ENCODE measurements around the gene IER3.
"Not testable (repeated sequence)": the region's sequence is repeated elsewhere in the genome, so short reads cannot be mapped to it uniquely, and the experiment has no call there.

Gene IER3

DNA sequence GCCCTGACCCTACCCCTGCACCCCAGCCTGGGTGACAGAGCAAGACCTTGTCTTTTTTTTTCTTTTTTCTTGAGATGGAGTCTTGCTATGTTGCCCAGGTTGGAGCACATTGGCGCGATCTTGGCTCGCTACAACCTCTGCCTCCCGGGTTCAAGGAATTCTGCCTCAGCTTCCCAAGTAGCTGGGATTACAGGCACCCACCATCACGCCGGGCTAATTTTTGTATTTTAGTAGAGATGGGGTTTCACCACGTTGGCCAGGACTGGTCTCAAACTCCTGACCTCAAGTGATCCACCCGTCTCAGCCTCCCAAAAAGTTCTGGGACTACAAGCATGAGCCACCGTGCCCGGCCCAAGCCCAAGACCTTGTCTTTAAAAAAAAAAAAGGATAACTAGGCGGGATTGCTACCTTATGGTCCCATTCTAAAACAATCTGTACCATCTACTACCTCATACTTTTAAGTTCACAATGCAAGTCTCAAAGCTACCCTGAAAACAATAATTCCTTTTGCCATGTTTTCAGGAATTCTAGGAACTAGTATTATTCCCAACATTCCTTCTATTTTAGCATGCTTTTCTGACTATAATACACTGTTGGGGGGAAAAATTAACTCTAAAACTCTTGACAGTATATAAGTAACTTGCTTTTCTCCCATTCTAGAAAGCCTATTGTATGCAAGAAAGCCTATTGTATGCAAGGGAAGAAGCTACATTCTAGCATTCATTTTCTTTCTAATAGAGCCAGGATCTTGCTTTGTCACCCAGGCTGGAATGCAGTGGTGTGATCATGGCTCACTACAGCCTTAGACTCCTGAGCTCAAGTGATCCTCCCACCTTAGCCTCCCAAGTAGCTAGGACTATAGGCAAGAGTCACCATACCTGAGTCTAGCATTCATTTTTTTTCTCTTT lies 17.6 kb downstream of the IER3 start:
- H3K27me3 ChIP-seq = no peaks in the 10 kb centered on the region
- H4K20me1 ChIP-seq = peaks cover 86 to 100% (median 99%) of the 10 kb centered on the region in 11 experiments
- H3K36me3 ChIP-seq = peaks cover 93 to 99% (median 98%) of the 10 kb centered on the region in 11 experiments
- H3K4me1 ChIP-seq = peaks cover 49 to 86% (median 58%) of the 10 kb centered on the region in 10 experiments
- no peaks in the 10 kb centered on the region; a peak in 1 of 22 replicates for H3K9me3 ChIP-seq (replicated peaks in 1 of 11)
- no peak for TF ChIP-seq Cebpa-rat (IDR thresholded peaks at IDR 0.05)
- peak overlapping the region in 5 of 11 experiments; percentile 2 to 51 (median 28); a peak in 4 of 22 replicates for H3K9ac ChIP-seq
- H3K4me3 ChIP-seq = no peak overlapping the region
- H3K4me2 ChIP-seq = 0 out of 22 replicates have a peak overlapping the region, but pooled peaks of 1 of the 11 experiments have one; percentile 34
- H3K27ac ChIP-seq = peak overlapping the region in 1 of 11 experiments; percentile 6; a peak in 1 of 22 replicates

DNA sequence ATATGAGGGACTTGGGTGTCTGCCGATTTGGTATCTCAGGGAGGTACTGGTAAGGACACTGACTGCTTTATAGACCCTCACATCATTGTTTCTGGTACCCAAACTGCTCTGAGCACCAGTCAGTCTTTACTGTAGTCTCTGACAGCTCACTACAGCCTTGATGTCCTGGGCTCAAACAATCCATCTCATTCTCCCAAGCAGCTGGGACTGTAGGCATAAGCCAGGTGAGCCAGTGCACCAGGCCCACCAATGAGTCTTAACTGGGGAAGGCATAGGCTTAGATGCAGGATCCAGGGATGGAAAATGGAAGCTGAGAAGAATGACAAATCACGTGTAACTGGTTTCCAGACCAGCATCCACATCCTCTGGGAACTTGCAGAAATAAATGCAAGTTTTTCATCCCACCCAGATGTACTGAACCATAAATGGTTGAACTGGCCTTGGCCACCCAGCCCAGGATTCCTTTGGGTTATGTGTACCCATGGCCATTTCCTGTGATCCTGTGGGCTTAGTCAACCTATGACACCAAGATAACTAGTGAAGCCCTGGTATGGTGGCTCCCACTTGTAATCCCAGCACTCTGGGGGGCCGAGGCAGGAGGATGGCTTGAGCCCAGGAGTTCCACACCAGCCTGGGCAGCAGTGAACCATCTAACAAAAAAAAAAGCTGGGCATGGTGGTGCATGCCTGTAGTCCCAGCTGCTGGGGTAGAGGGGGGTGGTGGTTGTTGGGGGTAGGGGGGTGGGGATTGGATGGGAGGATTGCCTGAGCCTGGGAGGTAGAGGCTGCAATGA lies 18.4 kb downstream of the IER3 start:
- H3K36me3 ChIP-seq = peaks cover 87 to 94% (median 93%) of the 10 kb centered on the region in 11 experiments
- no peaks in the 10 kb centered on the region for H3K27me3 ChIP-seq
- no peaks in the 10 kb centered on the region; a peak in 1 of 22 replicates for H3K9me3 ChIP-seq (replicated peaks in 1 of 11)
- H3K4me1 ChIP-seq = peaks cover 41 to 78% (median 49%) of the 10 kb centered on the region in 10 experiments
- H3K4me3 ChIP-seq = peak overlapping the region in 2 of 10 experiments; percentile 2 to 89; a peak in 2 of 20 replicates
- H4K20me1 ChIP-seq = peaks cover 86 to 96% (median 94%) of the 10 kb centered on the region in 11 experiments
- TF ChIP-seq Cebpa-rat (IDR thresholded peaks at IDR 0.05) = no peak
- peak overlapping the region in 5 of 11 experiments; percentile 4 to 100 (median 86); a peak in 7 of 22 replicates for H3K9ac ChIP-seq
- peak overlapping the region; percentile 76 to 96 (median 90); a peak in 20 of 22 replicates for H3K4me2 ChIP-seq
- H3K27ac ChIP-seq = peak overlapping the region in 1 of 11 experiments; percentile 42; a peak in 1 of 22 replicates

DNA sequence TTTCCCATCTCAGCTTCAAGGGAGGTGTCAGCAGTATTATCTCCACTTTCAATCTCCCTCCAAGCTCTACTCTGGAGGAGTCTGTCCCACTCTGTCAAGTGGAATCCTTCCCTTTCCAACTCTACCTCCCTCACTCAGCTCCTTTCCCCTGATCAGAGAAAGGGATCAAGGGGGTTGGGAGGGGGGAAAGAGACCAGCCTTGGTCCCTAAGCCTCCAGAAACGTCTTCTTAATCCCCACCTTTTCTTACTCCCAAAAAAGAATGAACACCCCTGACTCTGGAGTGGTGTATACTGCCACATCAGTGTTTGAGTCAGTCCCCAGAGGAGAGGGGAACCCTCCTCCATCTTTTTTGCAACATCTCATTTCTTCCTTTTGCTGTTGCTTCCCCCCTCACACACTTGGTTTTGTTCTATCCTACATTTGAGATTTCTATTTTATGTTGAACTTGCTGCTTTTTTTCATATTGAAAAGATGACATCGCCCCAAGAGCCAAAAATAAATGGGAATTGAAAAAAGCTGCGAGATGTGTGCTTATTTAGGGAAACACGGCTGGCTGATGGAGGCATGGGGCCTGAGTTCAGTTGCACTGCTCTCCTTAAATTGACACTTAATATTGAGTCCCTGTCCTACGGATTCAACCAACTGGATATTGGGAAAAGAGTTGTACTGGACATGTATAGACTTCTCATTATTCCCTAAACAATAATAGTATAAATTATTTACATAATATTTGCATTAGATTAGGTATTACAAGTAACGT lies 19.3 kb downstream of the IER3 start:
- Histone ChIP-seq H4K20me1 (peaks cover 79 to 88% (median 86%) of the 10 kb centered on the region in 11 experiments), H3K4me2 (peak overlapping the region; percentile 76 to 96 (median 90)), H3K9me3 (replicated peaks in 1 of 11) (no peaks in the 10 kb centered on the region; a peak in 1 of 22 replicates), H3K9ac (peak overlapping the region; percentile 54 to 100 (median 98); a peak in 18 of 22 replicates), H3K36me3 (peaks cover 79 to 86% (median 85%) of the 10 kb centered on the region in 11 experiments), H3K4me3 (peak overlapping the region in 9 of 10 experiments; percentile 36 to 98 (median 89); a peak in 15 of 20 replicates), H3K27me3 (no peaks in the 10 kb centered on the region), H3K4me1 (peaks cover 32 to 70% (median 41%) of the 10 kb centered on the region in 10 experiments), H3K27ac (peak overlapping the region in 8 of 11 experiments; percentile 7 to 45 (median 14); a peak in 7 of 22 replicates)
- no peak for TF ChIP-seq Cebpa-rat (IDR thresholded peaks at IDR 0.05)

DNA sequence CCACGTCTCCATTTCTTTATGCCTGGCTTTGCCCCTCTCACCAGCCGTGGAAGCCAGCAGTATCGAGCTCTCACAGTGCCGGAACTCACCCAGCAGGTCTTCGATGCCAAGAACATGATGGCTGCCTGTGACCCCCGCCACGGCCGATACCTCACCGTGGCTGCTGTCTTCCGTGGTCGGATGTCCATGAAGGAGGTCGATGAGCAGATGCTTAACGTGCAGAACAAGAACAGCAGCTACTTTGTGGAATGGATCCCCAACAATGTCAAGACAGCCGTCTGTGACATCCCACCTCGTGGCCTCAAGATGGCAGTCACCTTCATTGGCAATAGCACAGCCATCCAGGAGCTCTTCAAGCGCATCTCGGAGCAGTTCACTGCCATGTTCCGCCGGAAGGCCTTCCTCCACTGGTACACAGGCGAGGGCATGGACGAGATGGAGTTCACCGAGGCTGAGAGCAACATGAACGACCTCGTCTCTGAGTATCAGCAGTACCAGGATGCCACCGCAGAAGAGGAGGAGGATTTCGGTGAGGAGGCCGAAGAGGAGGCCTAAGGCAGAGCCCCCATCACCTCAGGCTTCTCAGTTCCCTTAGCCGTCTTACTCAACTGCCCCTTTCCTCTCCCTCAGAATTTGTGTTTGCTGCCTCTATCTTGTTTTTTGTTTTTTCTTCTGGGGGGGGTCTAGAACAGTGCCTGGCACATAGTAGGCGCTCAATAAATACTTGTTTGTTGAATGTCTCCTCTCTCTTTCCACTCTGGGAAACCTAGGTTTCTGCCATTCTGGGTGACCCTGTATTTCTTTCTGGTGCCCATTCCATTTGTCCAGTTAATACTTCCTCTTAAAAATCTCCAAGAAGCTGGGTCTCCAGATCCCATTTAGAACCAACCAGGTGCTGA lies 20.3 kb downstream of the IER3 start:
- Histone ChIP-seq H3K4me3 (peak overlapping the region; percentile 81 to 98 (median 90); a peak in 16 of 20 replicates), H3K36me3 (peaks cover 69 to 76% (median 75%) of the 10 kb centered on the region in 11 experiments), H3K4me1 (peaks cover 36 to 62% (median 44%) of the 10 kb centered on the region in 10 experiments), H4K20me1 (peaks cover 70 to 78% (median 77%) of the 10 kb centered on the region in 11 experiments), H3K9ac (peak overlapping the region; percentile 54 to 100 (median 98); a peak in 19 of 22 replicates), H3K4me2 (peak overlapping the region; percentile 76 to 96 (median 90)), H3K27ac (peak overlapping the region in 8 of 11 experiments; percentile 9 to 49 (median 14); a peak in 7 of 22 replicates)
- not testable (repeated sequence) for H3K9me3 ChIP-seq (replicated peaks in 1 of 11); H3K27me3 ChIP-seq

DNA sequence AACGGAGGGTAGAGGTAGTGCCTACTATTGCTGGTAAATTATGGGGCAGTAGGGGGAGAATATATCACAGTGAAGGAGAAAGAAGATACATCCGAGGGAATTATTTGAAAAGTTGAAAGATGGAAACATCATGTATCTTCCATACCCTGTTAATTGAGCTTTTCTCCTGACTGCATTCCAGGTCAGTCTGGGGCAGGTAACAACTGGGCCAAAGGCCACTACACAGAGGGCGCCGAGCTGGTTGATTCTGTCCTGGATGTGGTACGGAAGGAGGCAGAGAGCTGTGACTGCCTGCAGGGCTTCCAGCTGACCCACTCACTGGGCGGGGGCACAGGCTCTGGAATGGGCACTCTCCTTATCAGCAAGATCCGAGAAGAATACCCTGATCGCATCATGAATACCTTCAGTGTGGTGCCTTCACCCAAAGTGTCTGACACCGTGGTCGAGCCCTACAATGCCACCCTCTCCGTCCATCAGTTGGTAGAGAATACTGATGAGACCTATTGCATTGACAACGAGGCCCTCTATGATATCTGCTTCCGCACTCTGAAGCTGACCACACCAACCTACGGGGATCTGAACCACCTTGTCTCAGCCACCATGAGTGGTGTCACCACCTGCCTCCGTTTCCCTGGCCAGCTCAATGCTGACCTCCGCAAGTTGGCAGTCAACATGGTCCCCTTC lies 21.0 kb downstream of the IER3 start:
- peaks cover 65 to 70% (median 69%) of the 10 kb centered on the region in 11 experiments for H4K20me1 ChIP-seq
- peak overlapping the region; percentile 54 to 100 (median 98) for H3K9ac ChIP-seq
- H3K36me3 ChIP-seq = peaks cover 61 to 68% (median 67%) of the 10 kb centered on the region in 11 experiments
- H3K4me2 ChIP-seq = peak overlapping the region; percentile 76 to 96 (median 90)
- H3K27ac ChIP-seq = peak overlapping the region in 7 of 11 experiments; percentile 9 to 98 (median 49); a peak in 10 of 22 replicates
- H3K9me3 ChIP-seq (replicated peaks in 1 of 11); H3K27me3 ChIP-seq: not testable (repeated sequence)
- peaks cover 44 to 63% (median 51%) of the 10 kb centered on the region in 10 experiments for H3K4me1 ChIP-seq
- peak overlapping the region; percentile 81 to 98 (median 90); a peak in 19 of 20 replicates for H3K4me3 ChIP-seq

DNA sequence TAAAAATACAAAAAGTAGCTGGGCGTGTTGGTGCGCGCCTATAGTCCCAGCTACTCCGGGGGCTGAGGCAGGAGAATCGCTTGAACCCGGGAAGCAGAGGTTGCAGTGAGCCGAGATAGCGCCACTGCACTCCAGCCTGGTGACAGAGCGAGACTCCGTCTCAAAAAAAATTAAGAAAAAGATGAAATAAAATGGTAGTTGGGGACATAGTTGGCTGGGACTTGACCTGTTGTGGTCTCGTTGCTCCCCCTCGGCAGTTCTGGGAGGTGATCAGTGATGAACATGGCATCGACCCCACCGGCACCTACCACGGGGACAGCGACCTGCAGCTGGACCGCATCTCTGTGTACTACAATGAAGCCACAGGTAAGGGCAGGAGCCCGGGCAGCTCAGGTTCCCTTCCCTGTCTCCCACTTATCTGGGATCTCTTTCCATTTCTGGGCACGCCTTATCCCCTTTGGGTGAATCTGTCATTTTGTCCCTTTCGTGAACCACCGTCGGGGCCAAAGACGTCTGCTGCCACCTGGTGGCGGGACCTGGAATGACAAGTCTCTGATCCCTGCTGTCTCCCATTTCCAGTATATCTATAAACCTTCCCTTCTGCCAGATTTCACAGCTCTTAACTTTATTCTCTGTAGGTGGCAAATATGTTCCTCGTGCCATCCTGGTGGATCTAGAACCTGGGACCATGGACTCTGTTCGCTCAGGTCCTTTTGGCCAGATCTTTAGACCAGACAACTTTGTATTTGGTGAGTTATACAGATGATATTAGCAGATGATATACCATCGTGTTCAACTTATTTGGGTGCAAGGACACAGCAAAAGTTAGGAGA lies 21.9 kb downstream of the IER3 start:
- Histone ChIP-seq H3K9me3 (replicated peaks in 1 of 11) (no peaks in the 10 kb centered on the region; a peak in 1 of 22 replicates), H3K27ac (peak overlapping the region in 10 of 11 experiments; percentile 67 to 100 (median 98); a peak in 20 of 22 replicates), H3K36me3 (peaks cover 53 to 60% (median 59%) of the 10 kb centered on the region in 11 experiments), H3K4me2 (peak overlapping the region; percentile 76 to 96 (median 90)), H3K9ac (peak overlapping the region; percentile 84 to 100 (median 98)), H3K27me3 (no peaks in the 10 kb centered on the region), H3K4me1 (peaks cover 50 to 61% (median 54%) of the 10 kb centered on the region in 10 experiments), H3K4me3 (peak overlapping the region; percentile 81 to 98 (median 90)), H4K20me1 (peaks cover 57 to 62% (median 61%) of the 10 kb centered on the region in 11 experiments)
- TF ChIP-seq Cebpa-rat (IDR thresholded peaks at IDR 0.05) = no peak

DNA sequence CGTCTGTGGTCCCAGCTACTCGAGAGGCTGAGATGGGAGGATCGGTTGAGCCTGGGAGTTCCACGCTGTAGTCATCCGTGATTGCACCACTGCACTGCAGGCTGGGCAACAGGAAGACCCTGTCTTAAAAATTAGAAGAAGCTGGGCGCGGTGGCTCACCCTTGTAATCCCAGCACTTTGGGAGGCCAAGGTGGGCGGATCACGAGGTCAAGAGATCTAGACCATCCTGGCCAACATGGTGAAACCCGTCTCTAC lies 22.4 kb downstream of the IER3 start:
- peaks cover 48 to 55% (median 54%) of the 10 kb centered on the region in 11 experiments for H3K36me3 ChIP-seq
- peaks cover 50 to 57% (median 54%) of the 10 kb centered on the region in 10 experiments for H3K4me1 ChIP-seq

More for the DNA sequence above, 22.4 kb downstream of the IER3 start:
- not testable (repeated sequence) for H3K27me3 ChIP-seq; H3K9me3 ChIP-seq (replicated peaks in 1 of 11)
- Histone ChIP-seq H3K4me3 (peak overlapping the region; percentile 81 to 98 (median 90)), H3K27ac (peak overlapping the region; percentile 61 to 100 (median 98); a peak in 21 of 22 replicates), H4K20me1 (peaks cover 54 to 57% (median 55%) of the 10 kb centered on the region in 11 experiments), H3K4me2 (peak overlapping the region; percentile 76 to 96 (median 90)), H3K9ac (peak overlapping the region; percentile 84 to 100 (median 98))
